ENCODE data around the gene CNOT4.
"Not testable (repeated sequence)": the region's sequence is repeated elsewhere in the genome, so short reads cannot be mapped to it uniquely, and the experiment has no call there.

CNOT4 gene

DNA sequence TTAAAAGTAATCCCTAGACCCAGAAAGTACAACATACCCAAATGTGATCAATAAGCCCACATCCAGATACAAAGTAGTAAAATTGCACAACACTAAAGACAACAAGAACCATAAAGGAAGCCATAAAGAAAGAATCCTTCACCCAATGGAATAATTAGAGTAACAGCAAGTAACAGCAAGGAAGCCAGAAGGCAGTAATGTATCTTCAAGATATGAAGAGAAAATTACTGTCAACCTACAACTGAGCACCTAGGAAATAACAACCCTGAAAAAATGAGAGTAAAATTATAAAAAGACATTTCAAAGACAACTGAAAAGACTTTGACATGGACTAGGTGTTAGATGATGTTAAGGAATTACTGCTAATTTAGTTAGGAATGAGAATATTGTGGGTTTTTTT is 60.5 kb downstream of the CNOT4 start:
- no peak for DNase-seq

DNA sequence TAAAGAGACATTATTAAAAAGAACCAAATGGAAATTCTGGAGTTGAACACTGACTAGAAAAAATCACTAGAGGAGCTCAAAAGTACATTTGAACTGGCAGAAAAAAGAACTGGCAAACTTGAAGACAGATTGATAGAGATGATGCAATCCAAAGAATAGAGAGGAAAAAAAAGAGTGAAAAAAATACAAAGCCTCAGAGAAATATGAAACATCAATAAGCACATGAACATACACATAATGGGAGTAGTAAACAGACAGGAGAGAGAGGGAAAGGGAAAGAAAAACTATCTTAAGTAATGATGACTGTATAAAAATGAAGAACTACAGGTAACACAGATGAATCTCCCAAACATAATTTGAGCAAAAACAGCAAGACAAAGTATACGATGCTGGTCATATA is 61.1 kb downstream of the CNOT4 start:
- no peak for DNase-seq

DNA sequence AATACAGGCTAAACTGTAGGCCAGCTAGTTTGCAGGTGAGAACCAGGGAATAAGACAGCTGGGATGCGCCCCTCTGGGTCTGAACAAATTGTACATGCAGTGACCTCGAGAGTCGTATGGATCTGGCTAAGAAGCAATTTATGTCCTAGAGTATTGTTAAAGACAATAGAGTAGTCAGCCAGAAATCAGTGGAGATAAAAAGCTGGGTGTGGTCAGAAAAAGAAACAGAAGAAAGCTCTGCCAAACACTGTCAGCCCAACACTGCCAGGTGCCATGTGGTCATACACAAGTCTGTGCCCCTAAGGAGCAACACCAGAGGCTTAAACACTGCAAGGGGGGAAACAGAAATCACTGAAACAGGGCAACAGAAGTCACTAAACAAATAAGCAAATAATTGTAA is 62.2 kb downstream of the CNOT4 start:
- DNase-seq, result no peak

DNA sequence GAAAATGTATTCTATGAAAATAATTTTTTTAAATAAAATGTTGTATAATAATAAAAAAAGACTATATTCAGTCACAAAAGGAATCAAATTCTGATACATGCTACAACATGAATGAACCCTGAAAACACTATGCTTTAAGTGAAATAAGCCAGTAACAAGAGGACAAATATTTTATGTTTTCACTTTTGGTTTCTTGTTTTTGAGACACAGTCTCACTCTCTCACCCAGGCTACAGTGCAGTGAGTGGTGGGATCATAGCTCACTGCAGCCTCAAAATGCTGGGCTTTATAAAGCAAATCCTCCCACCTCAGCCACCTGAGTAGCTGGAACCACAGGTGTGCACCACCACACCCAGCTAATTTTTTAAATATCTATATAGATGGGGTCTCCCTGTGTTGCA is 64.2 kb downstream of the CNOT4 start:
- DNase-seq, result no peak

DNA sequence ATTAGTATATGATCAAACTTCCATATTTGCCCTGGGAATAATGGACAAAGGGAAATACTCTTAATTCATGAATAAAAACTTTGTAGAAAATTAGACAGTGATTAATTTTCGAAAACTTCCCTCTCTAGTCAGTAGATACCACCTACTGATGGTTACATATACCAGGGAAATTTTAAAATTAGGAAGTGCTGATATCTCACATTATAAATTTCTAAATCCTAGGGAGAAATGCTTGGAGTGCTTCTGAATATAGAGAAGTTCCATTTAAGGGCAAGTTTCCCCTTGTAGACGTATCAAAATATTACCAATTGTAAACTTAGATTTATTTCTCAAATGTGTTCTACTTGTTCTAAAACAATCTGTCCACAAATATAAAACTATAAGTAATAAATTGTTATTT is 64.6 kb downstream of the CNOT4 start:
- DNase-seq, result not testable (repeated sequence)

DNA sequence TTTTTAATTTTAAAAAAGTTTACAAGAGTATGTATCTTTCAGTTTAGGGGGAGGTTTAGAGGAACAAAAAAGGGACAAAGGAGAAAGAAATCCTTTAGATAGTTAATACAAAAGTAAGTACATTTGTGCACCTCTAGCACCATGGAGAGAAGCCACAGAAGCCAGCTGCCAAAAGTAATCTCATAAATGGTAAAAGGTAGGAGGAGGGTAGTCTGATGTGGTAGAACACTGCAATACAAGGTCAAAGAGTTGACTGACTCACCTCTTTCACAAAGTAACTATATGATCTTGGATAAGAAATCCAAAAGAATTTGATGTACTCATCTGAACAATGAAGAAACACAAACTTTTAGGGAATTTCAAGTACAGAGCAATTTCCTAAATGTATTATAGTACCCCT is 68.1 kb downstream of the CNOT4 start:
- no peak for DNase-seq

DNA sequence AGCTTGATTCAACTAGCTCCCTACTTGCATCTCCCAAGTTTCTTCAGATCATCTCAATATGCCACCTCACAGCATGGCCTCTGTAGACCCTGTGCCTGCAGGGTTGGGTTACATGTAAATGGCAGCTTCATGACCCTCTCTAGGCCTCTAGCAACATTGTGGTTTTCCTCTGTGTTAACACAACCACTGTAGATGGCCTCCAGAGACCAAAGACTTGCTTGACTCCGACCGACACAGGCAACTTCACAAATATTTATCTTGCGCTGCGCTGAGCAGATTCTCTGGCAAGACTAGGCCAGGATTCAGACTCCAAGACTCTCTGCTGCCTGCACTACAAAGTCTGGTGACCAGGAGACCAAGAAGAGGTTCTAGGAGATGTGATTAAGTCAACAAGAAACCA is 75.9 kb downstream of the CNOT4 start:
- DNase-seq, result no peak

DNA sequence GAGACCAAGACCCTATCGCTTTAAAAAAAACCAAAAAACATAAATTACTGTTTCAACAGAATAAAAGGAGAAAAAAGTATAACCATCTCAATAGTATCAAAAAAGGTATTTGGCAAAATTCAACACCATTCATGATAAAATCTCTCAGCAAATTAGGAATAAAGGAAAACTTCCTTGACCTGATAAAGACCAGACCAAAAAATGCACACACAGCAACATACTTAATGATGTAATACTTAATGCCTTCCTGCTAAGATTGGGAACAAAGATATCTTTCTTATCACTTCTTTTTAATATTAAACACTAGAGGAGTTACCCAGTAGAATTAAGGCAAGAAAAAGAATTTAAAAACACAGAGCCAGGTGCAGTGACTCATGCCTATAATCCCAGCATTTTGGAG is 79.3 kb downstream of the CNOT4 start:
- DNase-seq, result no peak

DNA sequence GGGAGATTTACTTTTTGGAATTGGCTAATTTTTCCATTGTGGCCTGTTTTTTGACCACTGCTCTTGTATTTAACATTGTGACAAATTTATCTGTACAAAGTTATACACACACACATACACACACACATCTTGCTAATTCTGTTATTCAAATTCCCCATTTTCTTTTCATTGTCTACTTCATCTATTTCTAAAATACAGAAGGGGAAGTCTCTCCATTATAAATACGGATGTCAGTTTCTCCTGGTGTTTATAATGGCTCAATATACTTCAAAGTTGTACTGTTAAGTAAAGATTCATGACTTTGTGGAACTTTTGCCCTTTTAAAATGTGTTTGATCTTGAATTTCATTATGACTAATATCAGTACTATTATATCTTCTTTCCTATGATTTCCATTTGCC is 81.0 kb downstream of the CNOT4 start:
- no peak for DNase-seq

DNA sequence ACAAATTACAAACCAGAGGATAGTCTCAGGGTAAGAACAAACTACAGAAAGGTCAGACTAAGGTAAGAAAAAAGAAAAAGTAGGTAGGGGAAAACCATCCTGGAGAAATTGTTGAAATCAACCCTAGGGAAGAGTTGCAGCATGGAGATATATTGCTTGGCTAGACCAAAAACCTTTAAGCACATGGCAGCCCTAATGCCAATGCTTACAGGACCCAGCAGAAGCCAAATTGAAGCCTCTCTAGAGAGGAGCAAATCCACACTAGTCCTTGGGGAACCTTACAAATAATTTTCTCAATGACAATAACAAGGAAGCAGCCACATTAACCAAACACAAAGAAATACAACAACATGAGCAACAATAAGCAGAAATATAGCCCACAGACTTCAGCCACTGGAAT is 81.9 kb downstream of the CNOT4 start:
- no peak for DNase-seq

DNA sequence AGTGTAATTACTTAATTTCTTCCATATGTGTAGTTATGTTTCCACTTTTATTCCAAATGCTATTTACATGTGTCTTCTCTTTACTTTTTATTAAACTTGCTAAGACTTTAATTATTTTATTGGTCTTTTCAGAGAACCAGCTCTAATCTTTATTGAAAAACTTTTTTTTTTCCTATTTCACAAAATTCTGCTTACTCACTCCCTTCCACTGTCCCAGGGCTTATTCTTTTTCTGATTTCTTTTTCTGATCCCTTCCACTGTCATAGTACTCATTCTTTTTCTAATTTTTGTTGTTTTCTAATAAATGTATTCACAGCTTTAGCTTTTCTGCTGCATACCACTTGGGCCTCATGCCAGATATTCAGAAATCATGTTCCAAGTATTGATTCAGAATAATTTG is 82.7 kb downstream of the CNOT4 start:
- no peak for DNase-seq

DNA sequence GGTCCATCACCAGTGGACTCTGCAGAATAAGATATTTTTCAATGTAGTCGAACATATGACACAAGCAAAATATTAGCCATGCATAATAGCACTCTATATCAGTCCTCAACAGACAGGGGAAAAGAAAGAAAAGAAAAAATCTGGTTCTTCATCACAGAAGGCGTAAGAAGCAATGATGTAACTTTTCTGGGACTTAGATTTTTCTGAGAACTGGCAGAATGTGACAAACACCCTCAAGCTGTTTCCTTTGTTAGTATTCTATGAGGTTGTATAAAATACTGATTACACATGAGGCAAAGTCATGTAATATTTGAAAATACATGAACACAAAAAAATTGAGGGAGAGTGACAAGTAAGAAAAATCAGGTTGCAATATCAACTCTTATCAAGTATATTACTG is 84.9 kb downstream of the CNOT4 start:
- no peak for DNase-seq

DNA sequence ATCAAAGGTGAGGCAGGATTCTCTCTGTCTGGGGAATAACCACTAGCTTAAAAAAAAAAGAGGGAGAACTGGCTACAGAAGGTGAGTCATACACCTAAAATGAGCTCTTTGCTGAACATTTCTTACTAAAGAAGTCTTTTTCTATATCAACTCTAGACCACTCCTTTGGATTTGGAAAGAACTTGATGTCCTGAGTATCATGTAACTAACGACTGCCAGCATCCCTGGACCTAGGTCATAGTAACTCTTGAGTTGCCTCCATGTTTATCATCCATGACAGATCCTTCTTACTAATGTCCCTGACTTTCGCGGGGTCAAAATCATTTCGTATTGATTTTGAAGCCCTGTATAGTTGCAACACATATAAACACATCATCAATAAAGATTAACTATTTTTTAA is 89.1 kb downstream of the CNOT4 start:
- DNase-seq, result no peak

DNA sequence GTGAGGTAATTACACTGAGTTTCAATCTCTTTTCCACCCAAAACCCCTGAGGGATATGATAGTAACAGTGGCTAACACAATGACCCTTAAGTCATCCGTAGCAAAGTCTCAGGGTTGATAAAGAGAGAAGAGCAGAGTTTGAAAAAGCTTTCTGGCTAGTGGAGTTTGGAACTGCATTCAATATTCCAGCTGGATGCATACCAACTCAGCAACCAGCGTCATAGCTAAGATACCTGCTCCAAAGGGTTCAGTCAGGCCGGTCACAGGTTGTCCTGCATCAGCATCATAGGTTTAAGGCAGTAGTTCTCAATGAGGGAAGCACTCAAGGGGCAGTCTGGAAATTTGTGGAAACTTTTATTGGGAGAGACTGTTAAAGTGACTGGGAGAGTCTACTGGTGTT is 93.5 kb downstream of the CNOT4 start:
- no peak for DNase-seq

DNA sequence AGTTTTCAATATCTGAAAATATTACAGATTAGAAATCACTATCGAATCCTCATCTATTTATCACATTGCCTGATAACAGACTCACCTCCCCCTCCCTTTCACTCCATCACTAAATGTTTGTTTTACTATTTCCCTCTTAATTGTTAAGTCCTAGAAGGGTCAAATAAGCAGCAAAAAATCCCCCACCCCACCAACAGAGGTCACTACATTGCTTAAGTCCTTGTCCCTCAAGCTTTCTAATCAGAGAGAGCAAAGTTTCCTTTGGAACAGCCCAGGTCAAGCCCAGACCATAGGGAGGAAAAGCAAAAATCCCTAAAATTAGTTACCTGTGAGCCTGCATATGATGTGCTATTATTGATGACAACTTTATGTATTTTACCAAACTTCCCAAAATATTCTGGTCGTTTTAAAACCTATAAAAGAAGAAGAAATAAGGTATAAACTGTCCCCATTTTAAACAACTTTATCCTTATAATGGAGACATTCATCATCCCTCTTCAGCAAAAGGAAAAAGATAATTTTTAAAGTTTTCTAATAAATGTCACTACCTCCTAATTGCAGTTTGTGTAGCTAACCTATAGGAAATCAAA is 95.0 kb downstream of the CNOT4 start:
- peak; percentile 24 for DNase-seq

DNA sequence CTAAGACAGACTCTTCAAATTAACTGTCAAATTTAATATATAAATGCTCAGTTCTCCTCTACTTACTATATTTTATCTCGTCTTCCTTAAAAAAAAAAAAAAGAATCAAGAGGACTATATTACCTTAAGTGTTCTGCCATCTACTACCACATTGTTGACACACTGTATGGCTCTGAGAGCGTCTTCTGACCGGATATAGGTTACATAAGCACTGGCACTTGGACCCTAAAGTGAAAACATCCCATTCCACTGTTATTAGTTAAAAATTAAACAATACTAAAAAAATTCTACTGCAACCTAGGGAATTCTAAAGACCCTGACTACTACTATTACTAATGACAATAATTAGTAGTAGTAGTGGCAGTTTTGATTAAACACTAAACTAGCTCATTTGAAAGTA is 95.7 kb downstream of the CNOT4 start:
- DNase-seq, result no peak

DNA sequence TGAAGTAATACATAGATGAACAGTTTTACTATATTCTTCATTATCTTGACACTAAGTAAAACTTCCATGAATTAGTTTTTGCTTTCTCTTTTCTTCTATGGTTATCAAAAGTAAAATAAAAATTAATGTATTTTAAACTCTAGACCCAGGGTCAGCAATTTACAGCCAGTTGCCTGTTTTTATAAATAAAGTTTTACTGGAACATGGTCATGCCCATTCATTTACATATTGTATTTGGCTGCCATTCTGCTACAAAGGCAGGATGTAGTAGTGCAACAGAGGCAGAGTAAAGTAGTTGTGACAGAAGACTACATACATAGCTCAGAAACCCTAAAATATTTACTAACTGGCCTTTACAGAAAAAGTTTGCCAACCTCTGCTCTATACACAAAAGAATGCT is 98.8 kb downstream of the CNOT4 start:
- no peak for DNase-seq

DNA sequence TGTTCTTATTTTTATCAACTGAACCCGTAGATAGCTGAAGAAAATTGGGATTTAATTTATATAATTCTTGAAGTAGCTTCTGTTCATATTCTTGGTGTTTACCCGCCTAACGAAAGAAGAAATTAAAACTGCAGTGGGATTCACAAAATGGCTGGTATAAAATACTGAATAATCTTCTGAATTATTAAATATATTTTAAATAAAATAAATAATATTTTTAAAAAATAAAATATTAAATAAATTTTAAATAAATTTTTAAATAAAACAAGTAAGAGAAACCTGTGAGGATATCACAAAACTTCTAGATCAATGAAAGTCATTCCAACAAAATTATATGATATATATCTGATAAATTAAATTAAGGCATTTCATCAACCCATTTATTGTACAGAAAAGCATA is 99.4 kb downstream of the CNOT4 start:
- DNase-seq, result no peak

DNA sequence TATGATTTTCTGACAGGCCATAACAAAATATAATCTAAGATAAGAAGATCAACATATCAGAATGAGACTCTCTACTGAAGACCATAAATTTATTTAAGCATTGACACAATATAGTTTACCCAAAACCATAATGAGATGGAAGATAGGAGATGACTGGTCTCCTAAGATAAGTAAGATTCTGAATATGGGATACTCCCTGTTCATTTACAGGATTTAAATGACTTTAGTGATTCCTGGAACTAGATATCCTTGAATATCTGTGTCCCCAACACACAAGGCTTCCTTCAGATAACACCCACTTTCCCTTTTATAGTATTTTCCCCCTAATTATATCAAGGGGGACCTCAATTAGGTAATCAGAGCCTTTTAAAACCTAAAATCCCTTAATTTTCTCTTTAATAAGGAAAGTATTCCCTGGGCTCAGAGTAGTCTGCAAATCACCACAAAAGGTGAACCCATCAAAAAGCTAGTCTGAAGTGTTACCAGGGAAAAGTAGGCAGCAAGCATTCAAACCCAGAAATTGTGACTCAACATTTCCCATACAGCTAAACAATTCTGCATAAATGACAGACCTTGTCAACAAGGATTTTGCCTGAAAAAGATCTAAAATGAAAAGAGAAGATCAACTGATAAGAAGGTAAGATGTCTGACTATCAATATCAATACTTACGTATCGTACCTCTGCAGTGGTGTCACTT is 99.9 kb downstream of the CNOT4 start:
- no peak for DNase-seq

DNA sequence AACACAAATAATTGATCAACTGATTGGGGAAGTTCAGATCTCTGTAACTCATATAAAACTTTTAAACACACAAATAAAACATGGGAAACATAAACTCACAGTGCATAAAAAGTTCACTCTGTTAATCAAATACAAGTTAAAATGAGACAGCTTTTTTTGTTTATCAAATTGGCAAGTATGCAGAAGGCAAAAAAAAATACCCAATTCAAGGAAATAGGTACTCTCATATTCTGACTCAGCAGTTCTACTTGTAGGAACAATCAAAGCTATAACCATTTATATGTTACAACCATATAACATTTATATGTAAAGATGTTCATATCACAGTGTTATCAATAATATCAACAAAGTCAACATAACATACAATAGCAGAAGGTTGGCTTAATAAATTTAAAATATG is 102.0 kb downstream of the CNOT4 start:
- DNase-seq, result no peak

DNA sequence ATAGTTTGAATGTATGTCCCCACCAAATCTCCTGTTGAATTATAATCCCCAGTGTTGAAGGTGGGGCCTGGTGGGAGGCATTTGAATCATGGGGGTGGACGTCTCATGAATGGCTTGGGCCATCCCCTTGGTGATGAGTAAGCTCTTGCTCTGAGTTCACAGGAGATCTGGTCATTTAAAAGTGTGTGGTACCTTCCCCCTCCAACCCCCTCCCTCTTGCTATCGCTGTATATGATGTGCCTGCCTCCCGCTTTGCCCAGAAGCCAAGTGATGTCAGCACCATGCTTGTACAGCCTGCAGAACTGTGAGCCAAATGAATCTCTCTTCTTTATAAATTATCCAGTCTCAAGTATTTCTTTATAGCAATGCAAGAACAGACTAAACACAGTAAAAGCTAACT is 103.0 kb downstream of the CNOT4 start:
- DNase-seq, result no peak

DNA sequence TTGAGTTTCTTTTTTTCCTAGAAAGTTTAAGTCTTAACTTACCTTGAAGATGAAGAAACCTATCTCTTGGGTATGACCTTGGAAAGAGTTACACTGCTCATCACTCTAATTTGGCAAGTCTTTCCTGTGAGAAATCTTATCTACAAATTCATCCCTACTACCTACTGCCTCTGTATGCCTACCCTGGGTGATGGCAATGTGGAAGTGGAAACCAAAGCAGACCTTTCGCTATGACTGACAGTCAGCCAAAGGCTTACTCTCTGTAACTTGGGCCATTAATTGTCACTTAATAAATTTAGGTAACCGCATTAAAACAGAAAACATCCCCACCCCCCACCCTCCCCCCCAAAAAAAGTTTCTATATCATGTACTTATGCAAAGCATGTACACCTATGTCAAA is 103.9 kb downstream of the CNOT4 start:
- no peak for DNase-seq

DNA sequence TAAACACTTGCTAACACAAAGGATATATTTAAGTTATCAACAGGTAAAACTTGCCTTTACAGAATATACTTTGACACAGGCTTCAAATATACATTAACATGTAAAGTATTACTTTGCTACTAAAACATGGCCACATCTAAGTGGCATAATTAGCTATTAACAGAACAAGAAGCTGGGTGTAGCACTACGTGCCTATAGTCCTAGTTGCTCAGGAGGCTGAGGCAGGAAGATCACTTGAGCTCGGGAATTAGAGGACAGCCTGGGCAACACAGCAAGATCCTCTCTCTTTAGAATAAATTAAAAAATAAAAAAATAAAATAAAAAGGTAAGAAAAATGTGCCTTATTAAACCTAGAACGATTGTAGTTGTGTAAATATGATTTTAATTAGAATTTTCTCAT is 106.6 kb downstream of the CNOT4 start:
- DNase-seq, result no peak

DNA sequence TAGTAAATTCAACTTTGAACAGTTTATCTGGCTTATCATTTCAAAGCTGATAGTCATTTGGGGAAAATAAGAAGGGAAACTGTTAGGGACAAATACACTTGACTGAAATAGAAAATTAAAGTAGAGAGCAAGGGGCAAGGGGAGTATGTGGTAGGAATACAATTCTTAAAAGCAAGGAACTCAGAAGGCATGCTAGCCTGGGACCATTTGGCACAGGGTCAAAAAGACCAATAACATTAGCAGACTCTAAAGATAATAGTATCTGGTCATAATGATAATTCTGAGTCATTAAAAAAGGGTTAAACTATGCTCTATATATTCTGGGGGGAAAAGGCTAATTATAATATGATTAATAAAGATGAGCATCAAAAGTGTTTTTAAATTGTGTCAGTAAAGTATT is 112.2 kb downstream of the CNOT4 start:
- DNase-seq, result no peak

DNA sequence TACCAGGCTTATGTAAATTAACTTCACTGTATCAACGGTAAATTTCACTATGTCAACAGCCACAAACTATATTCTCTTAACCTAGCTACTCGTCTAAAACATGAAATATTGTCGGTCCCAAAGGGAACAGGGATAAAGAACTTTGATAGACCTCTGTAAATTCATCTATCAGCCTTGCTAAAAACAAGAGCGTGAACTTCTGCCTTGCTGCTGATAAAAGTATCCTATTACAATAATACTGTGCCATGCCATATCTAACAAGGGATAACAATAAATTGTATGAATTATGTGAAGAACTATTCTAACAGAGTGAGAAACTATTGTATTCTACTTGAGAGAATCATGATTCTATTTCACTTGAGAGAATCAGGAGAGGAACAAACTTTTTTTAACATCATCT is 117.2 kb downstream of the CNOT4 start:
- no peak for DNase-seq
